ES-I3 (cell line): ENCODE measurements around the gene KCNIP4.
"Not testable (repeated sequence)": the region's sequence is repeated elsewhere in the genome, so short reads cannot be mapped to it uniquely, and the experiment has no call there.

Experiments
- H3K36me3 ChIP-seq: 2 replicates; pipeline ENCODE4 v1.6.1; 2013; ENCODE audit warnings: mild to moderate bottlenecking, low read length, control low read depth, moderate library complexity; ENCODE audit not compliant: insufficient read depth
- H3K4me1 ChIP-seq: 2 replicates; pipeline ENCODE4 v1.6.1; 2013; ENCODE audit warnings: mild to moderate bottlenecking, control low read depth, low read length; ENCODE audit not compliant: insufficient read depth
- H3K9ac ChIP-seq: 2 replicates; pipeline ENCODE4 v1.6.1; 2013; ENCODE audit warnings: low read depth, mild to moderate bottlenecking, low read length, moderate library complexity
- H3K9me3 ChIP-seq: 2 replicates; pipeline ENCODE4 v1.6.1; 2013; ENCODE audit warnings: mild to moderate bottlenecking, low read length, moderate library complexity; ENCODE audit not compliant: control insufficient read depth, insufficient read depth

Gene KCNIP4

GRCh38 chr4:20783134-20783533, 1165.4 kb downstream of the KCNIP4 start:
- H3K36me3 ChIP-seq, H3K4me1 ChIP-seq, H3K9me3 ChIP-seq, H3K9ac ChIP-seq: not testable (repeated sequence)

DNA sequence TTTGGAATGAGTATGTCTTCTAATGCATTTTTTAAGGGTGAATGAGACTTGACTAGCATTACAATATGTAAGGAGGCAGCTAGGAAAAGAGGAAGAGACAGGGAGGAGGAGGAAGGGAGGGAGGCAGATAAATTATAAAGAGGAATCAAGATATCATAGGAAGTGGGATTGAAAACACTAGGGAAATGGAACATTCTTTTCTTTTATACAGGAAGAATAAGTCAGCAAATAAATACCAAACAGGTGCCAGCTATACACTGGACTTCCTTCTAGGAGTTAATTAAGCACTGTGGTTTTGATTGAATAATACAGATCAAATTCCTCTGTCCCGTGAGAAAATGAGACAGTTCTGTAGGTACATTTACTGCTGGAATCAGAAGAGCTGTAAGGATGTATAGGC, 1169.7 kb downstream of the KCNIP4 start:
- Histone ChIP-seq H3K9me3 (peaks cover 6% of the 10 kb centered on the region; the same call in 1 of the 2 replicates), H3K4me1 (no peaks in the 10 kb centered on the region), H3K9ac (no peak overlapping the region), H3K36me3 (no peaks in the 10 kb centered on the region)

- no peak overlapping the region for H3K9ac ChIP-seq
- no peaks in the 10 kb centered on the region for H3K9me3 ChIP-seq
- no peaks in the 10 kb centered on the region for H3K36me3 ChIP-seq
- H3K4me1 ChIP-seq = no peaks in the 10 kb centered on the region
Measured at GRCh38 chr4:20773144-20773997, 1175.2 kb downstream of the KCNIP4 start.

- Histone ChIP-seq H3K9me3 (no peaks in the 10 kb centered on the region), H3K4me1 (no peaks in the 10 kb centered on the region), H3K36me3 (no peaks in the 10 kb centered on the region), H3K9ac (no peak overlapping the region)
Measured at GRCh38 chr4:20764366-20764992, 1184.1 kb downstream of the KCNIP4 start.

GRCh38 chr4:20761826-20762225, 1186.7 kb downstream of the KCNIP4 start:
- H3K9ac ChIP-seq = no peak overlapping the region
- H3K36me3 ChIP-seq = no peaks in the 10 kb centered on the region
- no peaks in the 10 kb centered on the region for H3K9me3 ChIP-seq
- no peaks in the 10 kb centered on the region for H3K4me1 ChIP-seq

GRCh38 chr4:20761382-20761781, 1187.2 kb downstream of the KCNIP4 start:
- H3K36me3 ChIP-seq = no peaks in the 10 kb centered on the region

DNA sequence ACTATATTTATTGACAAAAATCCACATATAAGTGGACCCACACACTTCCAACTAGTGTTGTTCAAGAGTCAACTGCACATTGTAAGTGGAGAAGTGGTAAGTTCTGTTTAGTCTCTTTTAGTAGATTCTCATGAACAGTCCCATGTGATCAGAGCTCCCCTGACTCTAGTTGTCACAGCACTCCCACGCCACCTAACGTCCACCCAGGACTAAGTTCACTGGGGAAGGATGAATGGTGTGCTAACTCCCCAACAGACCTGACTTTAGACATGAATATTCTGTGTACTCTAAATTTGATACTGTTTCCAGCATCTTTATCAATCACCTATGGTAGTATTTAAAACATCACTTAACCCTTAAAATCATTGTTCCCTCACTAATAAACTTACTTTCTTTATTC, 1188.5 kb downstream of the KCNIP4 start:
- no peaks in the 10 kb centered on the region for H3K9me3 ChIP-seq
- H3K4me1 ChIP-seq = no peaks in the 10 kb centered on the region
- H3K36me3 ChIP-seq = no peaks in the 10 kb centered on the region
- H3K9ac ChIP-seq = no peak overlapping the region

More at GRCh38 chr4:20761382-20761781, 1187.2 kb downstream of the KCNIP4 start:
- H3K9me3 ChIP-seq = no peaks in the 10 kb centered on the region
- H3K9ac ChIP-seq = no peak overlapping the region
- H3K4me1 ChIP-seq = no peaks in the 10 kb centered on the region

DNA sequence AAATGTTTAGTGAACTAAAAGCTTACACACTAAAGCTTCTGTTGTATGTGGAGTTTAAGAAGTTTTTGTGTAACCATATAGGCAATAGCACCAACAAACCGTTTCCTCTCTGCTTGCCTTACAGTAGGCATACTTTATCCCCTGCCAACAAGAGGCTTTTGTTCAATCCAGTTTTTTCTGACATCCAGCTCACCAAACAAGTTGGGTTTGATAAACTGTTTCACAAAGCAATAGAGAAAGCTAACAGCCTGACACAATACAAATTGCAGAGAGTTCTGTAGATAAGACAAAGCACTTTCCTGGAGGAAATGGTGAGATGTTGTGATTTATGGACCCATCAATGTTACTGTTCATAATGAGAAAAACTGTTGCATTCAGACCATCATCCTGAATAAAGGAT, 1194.5 kb downstream of the KCNIP4 start:
- Histone ChIP-seq H3K36me3 (no peaks in the 10 kb centered on the region), H3K9ac (no peak overlapping the region), H3K4me1 (no peaks in the 10 kb centered on the region), H3K9me3 (no peaks in the 10 kb centered on the region)

GRCh38 chr4:20752641-20753040, 1195.9 kb downstream of the KCNIP4 start:
- Histone ChIP-seq H3K4me1 (no peaks in the 10 kb centered on the region), H3K9ac (no peak overlapping the region), H3K36me3 (no peaks in the 10 kb centered on the region), H3K9me3 (no peaks in the 10 kb centered on the region)

- H3K9ac ChIP-seq, H3K9me3 ChIP-seq, H3K4me1 ChIP-seq, H3K36me3 ChIP-seq: not testable (repeated sequence)
Measured at GRCh38 chr4:20746000-20746399, 1202.6 kb downstream of the KCNIP4 start.

DNA sequence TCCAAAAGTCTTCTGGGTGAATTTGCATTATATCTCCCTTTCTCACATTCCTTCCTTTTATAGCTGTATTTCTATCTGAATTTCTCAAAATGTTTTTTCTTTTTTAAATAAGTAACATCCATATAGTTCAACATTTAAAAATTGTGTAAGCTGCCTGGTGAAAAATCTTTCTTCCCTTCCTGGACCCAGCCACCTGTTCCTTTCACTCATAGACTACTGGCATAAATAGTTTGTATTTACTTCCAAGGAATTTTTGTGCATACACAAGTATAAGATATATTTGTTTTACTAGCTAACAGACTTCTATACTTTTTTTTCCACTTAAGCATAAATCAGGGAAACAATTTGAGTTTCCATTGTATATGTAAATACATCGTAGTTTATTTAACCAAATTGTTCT, 1212.6 kb downstream of the KCNIP4 start:
- Histone ChIP-seq H3K36me3 (peaks cover 3% of the 10 kb centered on the region), H3K4me1 (no peaks in the 10 kb centered on the region), H3K9me3 (peaks cover 17% of the 10 kb centered on the region), H3K9ac (no peak overlapping the region)

GRCh38 chr4:20724915-20725314, 1223.7 kb downstream of the KCNIP4 start:
- no peak overlapping the region for H3K9ac ChIP-seq
- H3K36me3 ChIP-seq = no peaks in the 10 kb centered on the region; the same call in none of the 2 replicates
- peaks cover 6% of the 10 kb centered on the region for H3K9me3 ChIP-seq
- no peaks in the 10 kb centered on the region for H3K4me1 ChIP-seq

GRCh38 chr4:20723463-20723862, 1225.1 kb downstream of the KCNIP4 start:
- Histone ChIP-seq H3K36me3 (no peaks in the 10 kb centered on the region; the same call in none of the 2 replicates), H3K9ac (no peak overlapping the region), H3K4me1 (no peaks in the 10 kb centered on the region), H3K9me3 (peaks cover 6% of the 10 kb centered on the region)

GRCh38 chr4:20723019-20723418, 1225.6 kb downstream of the KCNIP4 start:
- Histone ChIP-seq H3K9ac (no peak overlapping the region), H3K36me3 (no peaks in the 10 kb centered on the region; the same call in none of the 2 replicates), H3K4me1 (no peaks in the 10 kb centered on the region), H3K9me3 (peaks cover 6% of the 10 kb centered on the region)

- no peak overlapping the region for H3K9ac ChIP-seq
- no peaks in the 10 kb centered on the region for H3K36me3 ChIP-seq
- H3K9me3 ChIP-seq = no peaks in the 10 kb centered on the region
- H3K4me1 ChIP-seq = no peaks in the 10 kb centered on the region
Measured at GRCh38 chr4:20711335-20711734, 1237.2 kb downstream of the KCNIP4 start.
